D341Med (cell line): ENCODE measurements around the gene C11orf68.
"Not testable (repeated sequence)": the region's sequence is repeated elsewhere in the genome, so short reads cannot be mapped to it uniquely, and the experiment has no call there.

Experiments
- DNase-seq: peaks from one replicate; pipeline ENCODE4 v3.0.0; 2012; ENCODE audit warnings: low spot score

C11orf68 gene

DNA sequence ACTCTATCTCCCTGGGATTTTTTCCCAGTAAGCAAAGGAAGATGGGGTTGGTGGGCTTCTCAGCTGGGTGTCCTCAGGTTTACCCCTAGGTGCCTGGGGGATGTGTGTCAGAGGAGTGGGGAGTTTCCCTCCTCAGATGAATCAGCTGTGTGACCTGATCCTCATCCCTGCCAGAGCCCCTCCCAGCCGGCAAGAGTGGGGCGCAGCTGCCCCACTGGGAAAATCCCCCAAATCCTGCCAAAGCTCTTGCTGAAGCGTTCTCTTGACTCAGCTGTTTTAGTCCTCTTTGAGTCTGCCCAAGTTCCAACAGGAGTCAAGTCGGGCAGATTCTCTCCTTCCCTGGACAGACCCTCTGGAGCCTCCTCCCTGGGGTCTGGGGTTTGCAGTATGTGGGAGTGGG is 6.0 kb downstream of the C11orf68 start:
- no peak for DNase-seq

DNA sequence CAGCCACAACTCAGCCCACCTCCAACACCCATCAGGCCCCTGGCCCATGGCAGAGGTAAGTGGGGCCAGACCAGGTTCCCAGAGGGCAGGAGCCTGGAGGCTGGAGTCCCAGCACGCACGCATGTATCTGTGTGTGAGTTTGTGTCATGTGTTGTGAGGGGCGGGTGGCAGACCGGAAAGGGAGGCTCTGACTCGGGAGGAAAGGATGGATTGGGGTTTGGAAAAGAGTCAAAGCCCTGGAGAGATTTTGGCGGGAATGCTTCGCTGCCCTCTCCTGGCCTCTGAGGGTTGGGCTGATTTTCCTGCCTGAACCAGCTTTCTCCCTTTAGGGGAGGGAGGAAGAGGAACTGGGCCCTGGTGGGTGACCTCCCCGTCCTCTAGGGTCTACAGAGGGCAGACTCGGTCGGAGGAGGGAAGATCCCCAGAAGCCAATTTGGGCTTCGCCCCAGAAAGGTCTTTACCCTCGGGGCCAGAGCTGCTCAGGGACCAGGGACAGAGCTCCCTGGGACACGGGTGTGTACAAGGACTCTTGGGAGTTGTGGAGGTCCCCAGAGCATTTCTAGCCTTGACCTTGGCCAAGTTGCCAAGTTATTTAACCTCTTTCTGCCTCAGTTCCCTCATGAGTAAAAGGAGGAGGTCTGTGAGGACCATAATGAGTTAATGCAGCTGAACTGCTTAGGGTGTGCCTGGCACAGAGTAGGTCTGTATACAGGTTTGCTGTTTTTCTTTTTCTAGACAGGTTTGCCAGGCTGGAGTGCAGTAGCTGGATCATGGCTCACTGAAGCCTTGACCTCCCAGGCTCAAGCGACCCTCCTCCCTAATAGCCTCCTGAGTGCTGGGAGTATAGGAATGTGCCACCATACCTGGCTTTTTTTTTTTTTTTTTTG is 6.9 kb downstream of the C11orf68 start:
- peak; percentile 71 for DNase-seq

DNA sequence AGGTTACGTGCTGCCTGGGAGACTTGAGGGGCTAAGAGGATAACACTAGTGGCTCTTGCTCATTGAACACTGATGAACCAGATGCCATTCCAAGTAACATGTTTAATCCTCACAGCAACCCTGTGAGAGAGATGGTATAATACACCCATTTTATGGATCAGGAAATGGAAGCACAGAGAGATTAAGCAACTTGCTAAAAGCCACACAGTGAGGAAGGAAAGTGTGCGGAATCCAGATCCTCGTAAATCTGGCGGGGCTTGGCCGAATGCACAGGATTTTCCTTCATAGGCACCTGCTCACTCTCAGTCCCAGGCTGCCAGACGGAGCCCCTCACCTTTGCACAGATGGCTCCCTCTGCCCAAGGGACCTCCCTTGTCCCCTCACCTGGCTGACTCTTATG is 11.0 kb downstream of the C11orf68 start:
- DNase-seq, result no peak

DNA sequence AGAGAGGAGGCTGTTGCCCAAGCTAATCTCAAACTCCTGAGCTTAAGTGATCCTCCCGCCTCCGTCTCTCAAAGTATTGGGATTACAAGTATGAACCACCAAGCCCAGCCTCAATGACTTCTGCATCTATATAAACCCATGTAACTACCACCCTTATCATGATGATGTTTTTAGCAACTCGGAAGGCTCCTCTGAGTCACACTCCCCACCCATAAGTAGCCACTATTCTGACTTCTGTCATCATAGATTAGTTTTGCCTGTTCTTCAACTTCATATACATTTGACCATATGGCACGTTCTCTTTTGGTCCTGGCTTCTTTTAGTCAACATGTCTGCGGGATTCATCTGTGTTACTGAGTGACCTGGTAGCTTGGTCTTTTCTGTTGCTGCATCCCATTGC is 12.3 kb downstream of the C11orf68 start:
- no peak for DNase-seq

DNA sequence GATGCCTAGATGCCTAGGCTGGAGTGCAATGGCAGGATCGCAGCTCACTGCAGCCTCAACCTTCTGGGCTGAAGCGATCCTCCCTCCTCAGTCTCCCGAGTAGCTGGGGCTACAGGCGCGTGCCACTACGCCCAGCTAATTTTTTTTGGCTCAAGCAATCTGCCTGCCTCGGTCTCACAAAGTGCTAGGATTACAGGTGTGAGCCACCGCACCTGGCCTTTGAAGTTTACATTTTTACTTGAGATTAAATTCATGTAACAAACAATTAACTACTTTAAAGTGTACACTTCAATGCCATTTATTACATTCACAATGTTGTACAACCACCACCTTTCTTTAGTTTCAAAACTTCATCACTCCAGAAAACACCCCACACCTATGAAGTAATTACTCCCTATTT is 15.1 kb downstream of the C11orf68 start:
- DNase-seq, result no peak

DNA sequence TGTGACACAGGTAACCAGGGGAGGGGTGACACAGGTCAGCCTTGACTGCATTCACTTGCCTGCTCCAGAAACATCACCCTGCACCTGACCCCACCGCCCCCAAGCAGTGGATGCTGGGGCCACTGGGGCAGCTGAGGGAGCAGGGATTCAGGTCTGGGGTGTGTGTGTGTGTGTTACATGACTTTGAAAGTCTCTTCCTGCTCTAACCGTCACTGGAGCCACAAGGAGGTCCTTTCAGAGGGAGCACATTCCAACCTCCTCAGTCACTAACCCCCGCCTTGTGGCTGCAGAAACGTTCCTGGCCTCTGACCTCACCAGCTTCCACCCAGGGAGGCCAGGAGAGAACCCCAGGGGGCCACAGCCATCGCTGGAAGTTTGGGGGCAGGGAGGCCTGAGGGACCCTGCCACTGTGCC is 15.8 kb downstream of the C11orf68 start:
- DNase-seq, result no peak

DNA sequence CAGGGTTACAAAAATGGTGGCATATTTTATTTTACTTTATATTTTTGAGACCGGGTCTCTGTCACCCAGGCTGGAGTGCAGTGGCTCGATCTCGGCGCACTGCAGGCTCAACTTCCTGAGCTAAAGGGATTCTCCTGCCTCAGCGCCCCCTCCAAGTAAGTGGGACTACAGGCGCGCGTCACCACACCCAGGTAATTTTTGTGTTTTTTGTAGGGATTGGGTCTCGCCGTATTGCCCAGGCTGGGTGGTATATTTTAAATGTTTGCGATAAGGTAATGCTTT is 18.0 kb downstream of the C11orf68 start:
- no peak for DNase-seq

DNA sequence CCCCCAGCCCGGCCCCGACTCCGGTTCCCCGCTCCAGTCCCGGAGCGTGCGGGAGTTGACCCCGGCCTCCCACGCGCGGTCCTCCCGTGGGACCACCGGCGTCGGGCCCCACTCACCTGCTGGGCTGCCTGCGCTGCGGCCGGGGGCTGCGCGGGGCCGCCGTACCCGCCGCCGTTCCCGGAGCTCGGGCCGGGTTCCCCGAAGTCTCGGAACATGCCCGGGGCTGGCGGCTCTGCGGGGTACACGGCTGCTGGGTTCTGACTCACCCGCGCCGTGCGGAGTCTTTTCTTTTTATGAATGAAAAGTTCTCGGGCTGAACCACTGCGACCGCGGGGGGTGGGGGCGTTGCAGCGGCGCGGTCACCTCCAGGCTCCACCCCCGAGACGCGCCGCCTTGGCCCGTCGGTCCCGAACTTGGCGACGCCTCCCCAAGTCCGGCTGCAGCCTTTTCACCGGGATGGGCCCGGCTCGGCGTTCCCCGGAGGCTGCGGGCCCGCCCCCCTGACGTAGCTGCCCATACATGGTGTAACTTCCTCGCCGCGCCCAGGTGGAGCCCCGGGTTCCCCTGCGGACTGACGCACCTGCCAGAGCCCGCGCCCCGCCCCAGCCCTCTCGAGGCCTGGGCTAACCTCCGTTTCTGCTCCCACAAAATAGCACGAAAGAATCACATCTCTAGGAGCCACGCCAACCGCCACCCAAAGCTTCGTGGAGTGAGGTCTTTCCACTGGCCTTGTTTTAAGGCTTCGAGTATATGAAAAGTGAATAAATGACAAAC is 18.6 kb downstream of the C11orf68 start, which contains the start of gene FOSL1:
FOSL1 (minus strand) TSS at position 264 of the 774 bp plus-strand sequence; CDS start at position 215, 49 bp downstream.
- peak; percentile 71 for DNase-seq

DNA sequence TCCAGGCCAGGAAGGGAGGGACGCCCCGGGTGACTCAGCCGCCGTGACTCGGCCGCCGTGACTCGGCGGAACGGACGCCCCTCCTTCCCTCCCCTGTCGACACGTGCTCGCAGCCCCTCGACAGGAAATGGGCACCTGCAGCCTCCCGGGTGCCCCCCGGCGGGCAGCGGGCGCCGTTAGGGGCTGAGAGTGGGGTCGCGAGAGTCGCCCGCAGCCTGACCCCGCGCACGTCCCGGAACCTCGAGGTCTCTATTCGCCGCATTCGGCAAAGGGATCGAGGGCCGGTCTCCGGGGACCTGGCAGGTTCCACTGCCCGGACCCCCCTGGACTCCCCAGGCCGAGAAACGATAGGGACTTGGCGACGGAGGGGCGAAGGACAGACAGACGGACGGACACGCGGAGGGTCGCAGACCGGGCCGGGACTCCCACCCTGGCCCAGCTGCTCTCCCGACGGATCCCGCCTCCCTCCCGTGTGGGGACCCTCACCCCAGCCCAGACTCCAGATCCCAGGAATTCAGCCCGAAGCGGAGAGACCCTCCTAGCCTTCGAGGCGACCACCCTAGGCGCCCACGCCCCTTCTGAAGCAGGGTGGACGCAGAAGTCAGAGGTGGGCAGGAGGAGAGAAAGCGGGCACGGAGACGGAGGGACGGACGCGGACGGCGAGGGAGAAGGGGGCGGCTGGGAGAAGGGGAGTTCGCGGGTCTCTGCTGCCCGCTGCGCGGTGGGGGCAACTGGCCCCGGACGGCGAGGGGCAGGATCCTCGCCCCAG is 19.3 kb downstream of the C11orf68 start:
- DNase-seq, result peak; percentile 57

DNA sequence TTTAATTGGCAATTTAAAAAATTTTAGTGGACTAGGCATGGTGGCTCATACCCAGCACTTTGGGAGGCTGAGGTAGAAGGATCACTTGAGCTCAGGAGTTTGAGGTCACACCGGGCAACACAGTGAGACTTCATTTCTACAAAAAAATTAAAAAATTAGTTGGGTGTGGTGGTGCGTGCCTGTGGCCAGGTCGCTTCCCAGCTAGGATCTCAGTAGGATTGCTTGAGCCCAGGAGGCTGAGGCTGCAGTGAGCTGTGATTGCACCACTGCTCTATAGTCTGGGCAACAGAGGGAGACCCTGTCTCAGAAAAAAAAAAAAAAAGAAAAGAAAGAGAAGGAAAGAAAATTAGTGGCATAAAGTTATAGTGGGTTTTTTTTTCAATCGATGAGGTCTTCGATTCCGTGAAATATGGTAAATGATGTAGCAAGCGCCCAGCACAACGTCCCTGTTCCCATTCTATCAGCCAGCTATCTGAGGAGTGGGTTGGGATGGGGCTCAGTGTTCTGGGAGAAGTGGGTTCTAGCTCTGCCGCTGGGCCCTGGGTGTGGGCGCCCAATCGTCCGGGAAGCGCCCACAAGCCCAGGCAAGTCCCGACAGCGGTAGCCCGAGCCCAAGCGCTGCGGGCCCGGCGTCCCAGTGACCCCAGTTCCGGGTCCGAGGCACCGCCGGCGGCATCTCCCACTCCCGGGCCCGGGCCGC is 20.1 kb downstream of the C11orf68 start:
- DNase-seq, result no peak

DNA sequence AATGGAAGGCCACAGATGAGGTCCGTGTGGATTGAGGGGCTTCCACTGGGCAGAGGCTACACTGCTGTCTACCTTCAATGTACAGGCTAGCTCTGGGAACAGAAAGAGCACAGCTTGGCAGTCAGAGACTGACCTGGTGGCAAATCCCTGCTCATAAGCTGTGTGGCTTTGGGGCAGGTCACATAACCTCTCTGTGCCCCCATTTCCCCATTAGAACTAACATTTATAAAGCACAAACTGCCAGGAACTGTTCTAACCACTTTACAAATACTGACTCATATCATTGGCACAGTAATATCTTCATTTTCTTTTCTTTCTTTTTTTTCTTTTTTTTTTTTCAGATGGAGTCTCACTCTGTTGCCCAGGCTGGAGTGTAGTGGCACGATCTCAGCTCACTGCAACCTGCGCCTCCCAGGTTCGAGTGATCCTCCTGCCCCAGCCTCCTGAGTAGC is 21.8 kb downstream of the C11orf68 start:
- DNase-seq, result no peak

DNA sequence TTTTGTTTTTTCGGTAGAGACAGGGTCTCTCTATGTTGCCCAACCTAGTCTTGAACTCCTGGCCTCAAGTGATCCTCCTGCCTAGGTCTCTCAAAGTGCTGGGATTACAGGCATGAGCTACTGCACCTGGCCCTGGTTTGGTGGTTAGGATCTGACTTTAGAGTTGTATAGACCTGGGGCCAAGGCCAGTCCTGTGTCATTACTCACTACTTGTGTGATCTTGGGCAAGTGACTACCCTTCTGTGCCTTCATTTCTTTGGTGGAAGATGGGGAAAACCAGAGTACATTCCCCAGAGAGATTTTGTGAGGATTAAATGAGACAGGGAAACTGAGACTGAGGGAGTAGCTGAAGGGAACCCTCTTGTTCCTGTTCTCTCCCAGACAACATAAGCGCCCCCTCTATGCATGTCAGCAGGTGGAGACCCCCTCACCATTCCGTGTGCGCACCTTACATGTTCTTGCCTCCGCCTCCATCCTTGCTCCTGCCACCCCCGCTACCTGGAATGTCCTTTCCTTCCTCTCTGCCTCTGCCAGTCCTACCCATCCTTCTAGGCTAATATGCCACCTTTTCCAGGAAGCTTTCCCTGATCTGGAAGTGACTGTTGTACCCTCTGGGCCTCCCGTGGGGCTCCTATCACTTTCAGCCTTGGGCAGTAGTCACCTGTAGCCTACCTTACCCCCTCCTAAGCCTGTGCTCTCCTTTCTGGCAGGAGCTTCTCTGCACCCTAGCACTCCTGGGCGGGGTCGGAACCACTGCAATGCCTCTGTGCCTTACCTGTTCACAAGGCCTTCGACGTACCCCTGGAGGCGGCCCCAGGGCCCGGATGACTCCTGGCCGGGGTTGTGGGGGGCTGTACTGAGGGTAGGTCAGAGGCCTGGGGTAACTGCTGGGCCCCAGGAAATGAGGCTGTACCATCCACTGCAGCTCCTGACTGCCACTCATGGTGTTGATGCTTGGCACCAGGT is 22.5 kb downstream of the C11orf68 start:
- no peak for DNase-seq

DNA sequence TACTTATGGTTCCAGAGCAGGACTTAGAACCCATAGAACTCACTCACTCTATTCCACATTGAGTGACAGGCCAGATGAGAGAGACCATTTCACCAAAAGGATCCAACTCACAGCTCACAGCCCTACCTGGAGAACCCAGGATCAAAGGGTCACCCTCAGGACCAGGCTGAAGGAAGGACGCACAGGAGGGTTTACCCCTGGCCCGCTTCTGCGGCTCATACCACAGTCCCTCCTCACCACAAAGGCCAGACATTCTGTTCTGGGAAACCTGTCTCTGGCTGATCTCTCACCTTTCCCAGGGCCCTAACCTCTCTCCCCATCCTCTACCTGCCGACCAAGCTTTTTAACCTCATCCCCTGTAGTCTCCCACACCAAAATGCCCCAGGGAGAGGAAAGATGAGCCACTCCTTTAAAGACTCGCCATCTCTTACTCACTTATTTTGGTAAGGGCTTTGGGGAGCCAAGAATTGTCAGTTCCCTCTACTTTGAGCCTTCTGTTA is 23.3 kb downstream of the C11orf68 start:
- DNase-seq, result no peak

DNA sequence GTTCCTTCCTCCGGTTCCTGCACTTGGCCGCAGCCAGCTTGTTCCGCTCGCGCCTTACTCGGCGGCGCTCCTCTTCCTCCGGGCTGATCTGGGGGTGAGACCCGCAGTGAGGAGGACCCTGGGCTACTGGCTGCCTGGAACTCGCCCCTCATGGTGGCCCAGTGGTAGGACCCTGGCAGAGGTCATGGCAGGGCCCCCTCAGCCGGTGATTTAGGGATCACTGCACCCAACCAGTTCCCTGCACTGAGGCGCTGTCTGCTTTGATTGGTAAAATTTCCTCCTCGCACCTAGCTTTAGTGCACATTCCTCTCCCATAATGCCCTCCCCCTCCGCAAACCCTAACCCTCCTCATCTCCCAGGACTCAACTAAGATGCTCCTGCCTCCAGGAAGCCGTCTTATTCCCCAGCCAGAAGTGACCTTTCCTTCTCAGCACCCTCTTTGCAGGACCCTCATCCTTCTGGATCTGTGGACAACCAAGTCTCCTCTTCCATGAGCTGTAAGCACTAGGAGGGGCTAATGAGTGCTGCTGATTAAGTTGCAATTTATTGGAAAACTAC is 24.7 kb downstream of the C11orf68 start:
- DNase-seq, result no peak

DNA sequence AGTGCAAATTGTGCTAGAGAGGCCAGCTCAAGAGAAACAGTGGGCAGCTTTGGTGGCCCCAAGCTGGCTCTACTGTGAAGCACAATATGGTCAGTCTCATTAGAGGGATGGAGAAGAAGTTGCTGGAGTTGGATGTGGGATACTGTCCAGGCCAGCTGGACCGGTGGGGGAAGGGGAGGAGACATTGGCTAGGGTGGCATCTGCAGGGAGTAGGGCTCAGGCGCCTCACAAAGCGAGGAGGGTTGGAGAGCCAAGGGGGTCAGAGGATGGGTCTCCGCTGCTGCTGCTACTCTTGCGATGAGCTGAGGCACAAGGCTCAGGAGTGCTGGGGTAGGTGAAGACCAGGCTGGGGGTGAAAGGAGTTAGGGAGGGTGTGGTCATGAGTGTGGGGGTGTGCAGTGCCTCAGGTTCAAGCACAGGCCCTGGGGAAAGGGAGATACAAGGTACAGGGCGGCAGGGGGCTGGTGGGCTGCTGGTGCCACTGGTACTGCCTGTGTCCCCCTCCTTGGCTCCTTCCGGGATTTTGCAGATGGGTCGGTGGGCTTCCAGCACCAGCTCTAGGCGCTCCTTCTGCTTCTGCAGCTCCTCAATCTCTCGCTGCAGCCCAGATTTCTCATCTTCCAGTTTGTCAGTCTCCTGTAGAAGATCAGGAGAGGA is 26.1 kb downstream of the C11orf68 start:
- DNase-seq, result no peak

DNA sequence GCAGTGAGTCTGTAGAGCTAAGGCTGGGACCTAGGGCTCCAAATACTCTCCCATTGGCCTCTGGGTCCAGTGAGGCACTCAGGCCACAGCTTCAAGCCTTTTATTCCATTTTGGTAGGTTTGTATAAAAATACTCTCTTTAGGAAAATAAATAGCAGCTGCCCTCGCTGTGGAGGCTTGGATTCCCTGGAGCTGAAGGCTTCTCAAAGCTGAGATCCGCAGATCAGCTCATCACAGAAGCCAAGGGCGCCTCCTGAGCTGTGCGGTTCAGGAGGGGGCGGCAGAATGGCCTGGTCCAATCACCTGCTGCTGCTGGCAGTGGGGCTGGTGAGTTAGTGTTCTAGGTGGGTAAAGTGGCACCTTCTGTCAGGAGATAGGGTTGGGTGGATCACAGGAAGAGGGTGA is 26.7 kb downstream of the C11orf68 start:
- not testable (repeated sequence) for DNase-seq

DNA sequence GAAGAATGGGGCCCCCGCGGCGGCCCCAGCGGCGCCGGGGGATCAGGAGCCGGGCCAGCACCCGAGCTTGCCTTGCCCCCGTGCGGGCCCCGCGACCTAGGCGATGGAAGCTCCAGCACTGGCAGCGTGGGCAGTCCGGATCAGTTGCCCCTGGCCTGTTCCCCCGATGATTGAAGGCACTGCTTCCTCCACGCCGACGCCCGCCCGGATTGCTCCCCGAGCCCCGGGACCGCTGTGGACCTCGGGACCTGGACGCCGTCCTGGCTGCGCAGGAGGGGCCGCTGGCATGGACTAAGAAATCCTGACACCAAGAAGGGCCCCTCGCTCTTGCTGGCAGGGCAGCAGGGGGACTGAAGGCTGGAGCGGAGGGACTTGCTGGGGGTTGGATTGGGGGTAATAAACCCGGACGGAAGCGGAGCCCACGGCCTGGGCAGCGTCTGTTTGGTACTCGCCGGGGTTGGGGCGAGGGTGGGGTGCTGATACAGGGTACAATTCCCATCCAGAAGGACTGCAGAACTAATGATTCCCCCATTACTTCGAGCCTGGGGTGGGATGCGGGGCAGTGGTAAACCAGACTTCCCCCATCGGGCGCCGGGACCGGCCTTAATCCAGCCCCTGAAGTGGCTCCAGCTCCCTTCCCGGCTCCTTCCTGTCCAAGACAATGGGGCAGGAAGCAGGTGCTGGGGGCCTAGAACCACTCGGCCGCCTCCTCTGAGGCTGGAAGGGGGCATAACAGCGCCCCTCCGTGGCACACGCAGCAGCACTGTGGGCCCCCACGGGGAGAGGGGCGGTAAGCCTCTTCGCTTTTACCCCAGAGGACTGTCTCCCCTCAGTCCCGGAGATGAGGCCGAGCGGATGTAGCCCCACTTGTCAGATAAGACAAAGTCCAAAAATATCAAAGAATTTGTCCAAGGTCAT is 27.4 kb downstream of the C11orf68 start:
- peak; percentile 55 for DNase-seq
